Activated CD8-positive, alpha-beta T cell treated with anti-CD3 and anti-CD28 coated beads for 36 hours (primary cell): ENCODE data around the gene ARL6IP6. TPM values are rescaled to one million over a fixed set of nuclear protein-coding genes. Genes with fewer than 3 reads are reported as not detected.

Experiments
- ATAC-seq: fragments of 200-7000 bp; cut with Tn5 transposase; one replicate; pipeline ENCODE4 v1.10.0; 2021; ENCODE audit warnings: mild to moderate bottlenecking, moderate library complexity
- CTCF ChIA-PET: fragments of 350-600 bp; sonication (Branson Sonifier 250); formaldehyde crosslinking; loops from one replicate; lab custom pipeline; 2021; ENCODE audit warnings: antibody characterized with exemption; lab: Charles Lee
- POLR2A ChIA-PET: fragments of 350-600 bp; sonication (Branson Sonifier 250); formaldehyde crosslinking; loops from one replicate; lab custom pipeline; 2021; ENCODE audit warnings: antibody characterized with exemption; lab: Charles Lee
- DNase-seq: peaks from one replicate; pipeline ENCODE4 v3.0.0-alpha.2; 2020
- H3K27ac Mint-ChIP-seq: one replicate; pipeline ENCODE4 v1.8.0; 2021; ENCODE audit warnings: mild to moderate bottlenecking, mixed read lengths
- H3K27me3 Mint-ChIP-seq: one replicate; pipeline ENCODE4 v1.8.0; 2021; ENCODE audit warnings: mixed read lengths
- H3K36me3 Mint-ChIP-seq: one replicate; pipeline ENCODE4 v1.8.0; 2021; ENCODE audit warnings: low read depth, mixed read lengths
- H3K4me1 Mint-ChIP-seq: one replicate; pipeline ENCODE4 v1.8.0; 2021; ENCODE audit warnings: low read depth, mixed read lengths
- H3K4me3 Mint-ChIP-seq: one replicate; pipeline ENCODE4 v1.8.0; 2021; ENCODE audit warnings: mild to moderate bottlenecking, moderate library complexity, mixed read lengths
- H3K9me3 Mint-ChIP-seq: one replicate; pipeline ENCODE4 v1.8.0; 2021; ENCODE audit warnings: mixed read lengths
- CTCF ChIP-seq: fragments of 200-600 bp; IDR thresholded peaks from one replicate; pipeline ENCODE4 v1.8.0; 2022; ENCODE audit warnings: antibody characterized with exemption, mild to moderate bottlenecking
- intact Hi-C: fragments of 100-400 bp; cut with micrococcal nuclease; formaldehyde crosslinking; loops from one replicate; pipeline ENCODE4 v1.10.0; 2022
- total RNA-seq, 2 experiments: library from RNA; stranded (reverse); gene quantifications; one replicate each; pipeline ENCODE4 v1.2.3, GENCODE V29; 2021

ARL6IP6 gene
- total RNA-seq, 2 experiments from 2014 or later, result 21.0 to 29.8 TPM

- H3K36me3 Mint-ChIP-seq, result peaks cover 28% of the 10 kb centered on the region
- H3K4me3 Mint-ChIP-seq, result no peak overlapping the region
- DNase-seq (no peak), ATAC-seq (no peak)
- H3K27me3 Mint-ChIP-seq, result no peaks in the 10 kb centered on the region
- POLR2A ChIA-PET, result interaction anchor here (1.3 kb wide), 1 partner anchor 10 kb away, joined by 3 read pairs; no protein-coding TSS in a partner anchor
- peaks cover 33% of the 10 kb centered on the region for H3K4me1 Mint-ChIP-seq
- no peaks in the 10 kb centered on the region for H3K9me3 Mint-ChIP-seq
- CTCF ChIA-PET, result no interaction called here
- peak overlapping the region; percentile 47 for H3K27ac Mint-ChIP-seq
- intact Hi-C loops, result no loop called here
- no peak for TF ChIP-seq CTCF
These were observed 35.0 kb upstream of the ARL6IP6 start for GRCh38 chr2:152683400-152683799.

GRCh38 chr2:152686321-152686720, 32.1 kb upstream of the ARL6IP6 start:
- Mint-ChIP-seq H3K4me1 (peaks cover 33% of the 10 kb centered on the region), H3K27ac (no peak overlapping the region), H3K9me3 (no peaks in the 10 kb centered on the region), H3K36me3 (peaks cover 25% of the 10 kb centered on the region), H3K4me3 (no peak overlapping the region), H3K27me3 (no peaks in the 10 kb centered on the region)
- ATAC-seq, result no peak
- DNase-seq, result no peak
- CTCF ChIA-PET, result interaction anchor here (1.5 kb wide), 1 partner anchor 50 kb away, joined by 3 read pairs; no protein-coding TSS in a partner anchor
- intact Hi-C loops, result no loop called here
- POLR2A ChIA-PET, result interaction anchor here (1.1 kb wide), 1 partner anchor 32 kb away, joined by 3 read pairs; no protein-coding TSS in a partner anchor
- TF ChIP-seq CTCF, result no peak

GRCh38 chr2:152693033-152693432, 25.4 kb upstream of the ARL6IP6 start:
- Mint-ChIP-seq H3K36me3 (peaks cover 19% of the 10 kb centered on the region), H3K27ac (no peak overlapping the region), H3K4me1 (peaks cover 38% of the 10 kb centered on the region), H3K27me3 (no peaks in the 10 kb centered on the region), H3K4me3 (no peak overlapping the region), H3K9me3 (no peaks in the 10 kb centered on the region)
- intact Hi-C loops, result no loop called here
- no peak for TF ChIP-seq CTCF
- ChIA-PET CTCF (interaction anchor here (1.9 kb wide), 1 partner anchor 57 kb away, joined by 4 read pairs; no protein-coding TSS in a partner anchor), POLR2A (interaction anchor here (0.6 to 2.2 kb wide), 4 partner anchors 10 to 36 kb away, joined by 3 to 12 read pairs (median 4); partner anchors contain the start of genes ARL6IP6 and PRPF40A)
- ATAC-seq (peak; percentile 61), DNase-seq (no peak)

- no peaks in the 10 kb centered on the region for H3K9me3 Mint-ChIP-seq
- POLR2A ChIA-PET, result interaction anchor here (0.7 to 2.2 kb wide), 3 partner anchors 19 to 24 kb away, joined by 3 to 12 read pairs (median 6); partner anchors contain the start of genes ARL6IP6 and PRPF40A
- H3K4me3 Mint-ChIP-seq, result peak overlapping the region; percentile 66
- intact Hi-C loops, result no loop called here
- peak overlapping the region; percentile 88 for H3K27ac Mint-ChIP-seq
- DNase-seq (peak; percentile 74), ATAC-seq (peak; percentile 88)
- peaks cover 17% of the 10 kb centered on the region for H3K36me3 Mint-ChIP-seq
- peaks cover 38% of the 10 kb centered on the region for H3K4me1 Mint-ChIP-seq
- TF ChIP-seq CTCF, result no peak
- no peaks in the 10 kb centered on the region for H3K27me3 Mint-ChIP-seq
- CTCF ChIA-PET, result interaction anchor here (1.9 to 2.4 kb wide), 2 partner anchors 22 to 58 kb away, joined by 4 to 12 read pairs; no protein-coding TSS in a partner anchor
These were observed 24.2 kb upstream of the ARL6IP6 start for GRCh38 chr2:152694161-152694661.

GRCh38 chr2:152695763-152696162, 22.7 kb upstream of the ARL6IP6 start:
- ATAC-seq (no peak), DNase-seq (no peak)
- H3K27ac Mint-ChIP-seq, result no peak overlapping the region
- intact Hi-C loops, result no loop called here
- peaks cover 47% of the 10 kb centered on the region for H3K4me1 Mint-ChIP-seq
- peaks cover 22% of the 10 kb centered on the region for H3K36me3 Mint-ChIP-seq
- no peaks in the 10 kb centered on the region for H3K9me3 Mint-ChIP-seq
- no peak for TF ChIP-seq CTCF
- POLR2A ChIA-PET, result no interaction called here
- H3K27me3 Mint-ChIP-seq, result no peaks in the 10 kb centered on the region
- CTCF ChIA-PET, result interaction anchor here (1.0 to 2.4 kb wide), 2 partner anchors 20 to 60 kb away, joined by 4 to 12 read pairs; no protein-coding TSS in a partner anchor
- no peak overlapping the region for H3K4me3 Mint-ChIP-seq
